Measurements from ENCODE around the gene RGL1. TPM values are rescaled to one million over a fixed set of nuclear protein-coding genes. Genes with fewer than 3 reads are reported as not detected.

The RGL1 gene
- total RNA-seq, 4 donors from 2014 or later = 31.5 to 51.5 (median 37.5) TPM

GRCh38 chr1:183898001-183898396 is 93.1 kb downstream of the RGL1 start:
- no peaks in the 10 kb centered on the region for H3K27me3 ChIP-seq
- H3K4me1 ChIP-seq = peaks cover 0 to 28% (median 9%) of the 10 kb centered on the region in 4 donors
- no peaks in the 10 kb centered on the region for H3K9me3 ChIP-seq
- WGBS = 88% methylated on average over 2 of the region's 2 CpGs
- peaks cover 16 to 82% (median 41%) of the 10 kb centered on the region in 4 donors for H3K36me3 ChIP-seq
- intact Hi-C loops (cut with DNase I) = no loop called here
- DNase-seq (ENCODE audit: extremely low spot score) = peak; percentile 90
- TF ChIP-seq CTCF (IDR thresholded peaks at IDR 0.05) = no peak
- no peak for TF ChIP-seq POLR2A (IDR thresholded peaks at IDR 0.05; ENCODE audit: low read depth)
- TF ChIP-seq EP300 (IDR thresholded peaks at IDR 0.05) = no peak
- no peak for TF ChIP-seq POLR2AphosphoS5 (IDR thresholded peaks at IDR 0.05)
- no peak overlapping the region for H3K4me3 ChIP-seq
- H3K27ac ChIP-seq (replicated peaks in 1 of 4) = peak overlapping the region in 2 of 4 donors; percentile 29 to 35

- peak overlapping the region in 1 of 4 donors; percentile 35 for H3K27ac ChIP-seq (replicated peaks in 1 of 4)
- TF ChIP-seq POLR2AphosphoS5 (IDR thresholded peaks at IDR 0.05) (no peak), POLR2A (IDR thresholded peaks at IDR 0.05; ENCODE audit: low read depth) (no peak), CTCF (IDR thresholded peaks at IDR 0.05) (no peak), EP300 (IDR thresholded peaks at IDR 0.05) (no peak)
- H3K9me3 ChIP-seq = no peaks in the 10 kb centered on the region
- H3K27me3 ChIP-seq = no peaks in the 10 kb centered on the region
- H3K36me3 ChIP-seq = peaks cover 16 to 83% (median 41%) of the 10 kb centered on the region in 4 donors
- intact Hi-C loops (cut with DNase I) = no loop called here
- no peak overlapping the region for H3K4me3 ChIP-seq
- peaks cover 0 to 24% (median 3%) of the 10 kb centered on the region in 4 donors for H3K4me1 ChIP-seq
- DNase-seq (ENCODE audit: extremely low spot score) = peak; percentile 17
- 93% methylated on average over 2 of the region's 2 CpGs for WGBS
Measured at GRCh38 chr1:183898610-183899009, 93.7 kb downstream of the RGL1 start.

- no peak overlapping the region for H3K4me3 ChIP-seq
- intact Hi-C loops (cut with DNase I) = no loop called here
- DNase-seq (ENCODE audit: extremely low spot score) = no peak
- peaks cover 0 to 16% (median 2%) of the 10 kb centered on the region in 4 donors for H3K4me1 ChIP-seq
- TF ChIP-seq EP300 (IDR thresholded peaks at IDR 0.05) (no peak), POLR2AphosphoS5 (IDR thresholded peaks at IDR 0.05) (no peak), CTCF (IDR thresholded peaks at IDR 0.05) (no peak), POLR2A (IDR thresholded peaks at IDR 0.05; ENCODE audit: low read depth) (no peak)
- 32% methylated on average over 1 of the region's 1 CpG for WGBS
- H3K9me3 ChIP-seq = no peaks in the 10 kb centered on the region
- no peaks in the 10 kb centered on the region for H3K27me3 ChIP-seq
- H3K36me3 ChIP-seq = peaks cover 30 to 86% (median 52%) of the 10 kb centered on the region in 4 donors
- no peak overlapping the region for H3K27ac ChIP-seq (replicated peaks in 1 of 4)
Measured at GRCh38 chr1:183901748-183902330, 96.9 kb downstream of the RGL1 start.

GRCh38 chr1:183903101-183903500 is 98.2 kb downstream of the RGL1 start:
- WGBS = 78% methylated on average over 5 of the region's 5 CpGs
- no peak for DNase-seq (ENCODE audit: extremely low spot score)
- Histone ChIP-seq H3K9me3 (no peaks in the 10 kb centered on the region), H3K4me1 (peaks cover 0 to 10% (median 2%) of the 10 kb centered on the region in 4 donors), H3K27ac (replicated peaks in 1 of 4) (no peak overlapping the region), H3K36me3 (peaks cover 29 to 87% (median 57%) of the 10 kb centered on the region in 4 donors), H3K27me3 (no peaks in the 10 kb centered on the region), H3K4me3 (no peak overlapping the region)
- TF ChIP-seq POLR2AphosphoS5 (IDR thresholded peaks at IDR 0.05) (no peak), POLR2A (IDR thresholded peaks at IDR 0.05; ENCODE audit: low read depth) (no peak), CTCF (IDR thresholded peaks at IDR 0.05) (no peak), EP300 (IDR thresholded peaks at IDR 0.05) (no peak)
- intact Hi-C loops (cut with DNase I) = no loop called here

All from esophagus muscularis mucosa (tissue), 4 donors.